ENCODE measurements around the gene TMEM158. TPM values are rescaled to one million over a fixed set of nuclear protein-coding genes. Genes with fewer than 3 reads are reported as not detected.

The TMEM158 gene
- 21.2 and 35.7 TPM in 2 replicates for total RNA-seq

GRCh38 chr3:45226206-45226915 is at the start of gene TMEM158:
Gene TMEM158, minus strand, starts transcription at chr3:45226287. Its CDS starts 260 bp downstream, at chr3:45226027.

Other genes starting within 250 kb of the TMEM158 start
- 1.2 and 2.0 TPM in 2 replicates for gene CLEC3B, start 200.0 kb downstream of the TMEM158 start, total RNA-seq
- gene CDCP1, start 79.9 kb downstream of the TMEM158 start, total RNA-seq: 5.6 and 7.3 TPM in 2 replicates
- gene LARS2, start 162.3 kb upstream of the TMEM158 start, total RNA-seq: 15.7 and 17.2 TPM in 2 replicates

Measured in smooth muscle cell of bladder (primary cell).